NCI-H526 (cell line): ENCODE results near the gene FAM240A.
A peak's percentile ranks its signal among the peaks of the same experiment; 100 is the strongest.

Source experiments
- DNase-seq, 2 experiments: peaks; one replicate each; lab custom pipeline; 2025; lab: John Stamatoyannopoulos, UW

FAM240A gene

GRCh38 chr3:46662771-46663551, 50.6 kb downstream of the FAM240A start:
- DNase-seq: no peak

DNA sequence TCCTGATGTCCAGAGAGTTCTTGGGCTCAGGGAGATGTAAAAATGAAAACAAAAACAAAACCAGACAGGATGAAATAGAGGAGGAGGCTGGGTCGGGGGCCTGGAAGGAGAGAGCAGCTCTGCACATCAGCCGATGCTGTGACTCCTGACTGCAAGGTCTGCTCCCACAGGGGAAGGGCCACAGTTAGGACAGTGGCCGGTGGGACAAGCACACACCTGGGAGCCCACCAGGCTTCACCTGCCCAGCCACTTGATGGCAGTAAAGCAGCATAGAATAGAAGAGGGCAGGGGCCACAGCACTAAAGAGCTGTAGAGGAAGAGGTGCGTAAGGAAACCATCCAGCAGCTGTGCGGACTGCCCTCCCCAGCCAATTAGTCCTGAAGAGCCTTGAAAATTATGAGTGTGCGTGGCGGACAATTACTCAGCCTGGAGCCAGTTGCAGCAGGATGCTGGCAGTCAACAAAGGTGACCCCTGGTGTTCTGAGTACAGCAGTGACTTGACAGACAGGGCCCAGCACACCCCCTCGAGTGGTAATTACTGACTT, 51.3 kb downstream of the FAM240A start:
- peak in 1 of 2 experiments; percentile 14 for DNase-seq

DNA sequence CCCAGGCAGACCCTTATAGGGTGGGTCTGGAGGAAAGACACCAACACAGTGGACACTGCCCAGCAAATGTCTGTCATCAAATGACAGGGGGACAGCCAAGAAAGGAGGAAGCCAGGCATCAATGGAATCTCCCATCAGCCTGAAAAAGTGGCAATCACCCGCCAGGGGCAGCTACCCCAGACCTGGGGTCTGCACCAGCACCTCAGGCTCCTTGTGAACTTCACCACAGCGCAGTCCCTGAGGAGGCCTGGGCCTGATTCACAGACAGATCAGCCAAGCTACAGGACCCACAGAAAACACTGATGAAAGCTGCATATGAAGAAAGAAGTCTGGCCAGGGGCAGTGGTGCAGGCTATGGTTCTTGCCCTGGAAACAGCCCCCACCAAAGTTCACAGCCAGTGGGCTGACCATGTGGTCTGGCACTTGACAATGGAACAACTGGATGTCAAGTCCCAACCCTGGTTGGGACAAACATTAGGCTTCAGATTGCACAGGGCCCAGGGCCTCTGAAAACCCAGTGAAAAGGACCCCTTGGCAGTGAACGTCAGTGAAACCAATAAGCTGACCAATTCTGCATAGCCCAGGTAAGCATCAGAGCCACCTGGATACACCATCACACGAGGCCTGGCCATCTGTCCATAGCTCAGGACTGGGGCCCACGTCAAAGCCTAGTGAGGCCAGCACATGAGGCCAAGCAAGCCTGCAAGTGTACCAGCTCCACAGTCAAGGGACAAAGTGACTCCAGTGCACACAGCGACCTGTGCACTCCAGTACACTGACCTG, 52.1 kb downstream of the FAM240A start:
- no peak for DNase-seq

DNA sequence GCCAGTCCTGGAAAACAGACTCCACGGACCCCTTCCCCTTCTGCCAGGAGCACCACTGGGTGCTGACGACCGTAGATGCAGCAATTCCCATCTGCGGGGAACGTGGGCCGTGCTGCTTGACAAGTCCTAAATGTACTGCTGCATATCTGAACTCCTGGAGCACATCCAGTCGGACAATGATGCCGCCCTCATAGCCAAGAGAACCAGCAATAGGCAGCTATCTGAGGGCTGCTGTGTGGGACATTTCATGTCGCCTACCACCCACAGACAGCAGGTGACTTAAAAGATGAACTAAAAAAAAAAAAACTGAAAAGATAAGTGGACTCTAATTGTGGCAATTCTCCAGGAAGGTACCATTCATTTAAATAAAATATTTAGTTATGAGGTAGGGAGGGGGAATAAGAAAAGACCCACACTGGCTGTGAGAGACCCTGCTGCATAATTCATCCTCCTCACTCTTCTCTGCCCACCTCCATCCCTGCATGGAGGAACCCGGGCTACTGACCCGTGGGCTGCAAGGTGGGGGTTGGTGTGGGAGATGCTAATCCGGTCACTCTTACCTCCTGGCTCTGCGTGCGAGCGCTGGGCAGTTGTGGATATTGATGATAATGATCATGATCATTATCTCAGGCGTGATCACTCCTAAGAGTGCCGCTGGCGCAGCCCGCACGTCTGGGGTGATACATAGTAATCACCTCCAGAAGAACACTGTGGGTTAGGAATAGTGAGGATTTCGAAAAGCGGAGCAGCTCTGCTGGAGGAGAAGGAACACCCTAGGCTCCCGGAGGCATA, 52.8 kb downstream of the FAM240A start:
- no peak for DNase-seq

DNA sequence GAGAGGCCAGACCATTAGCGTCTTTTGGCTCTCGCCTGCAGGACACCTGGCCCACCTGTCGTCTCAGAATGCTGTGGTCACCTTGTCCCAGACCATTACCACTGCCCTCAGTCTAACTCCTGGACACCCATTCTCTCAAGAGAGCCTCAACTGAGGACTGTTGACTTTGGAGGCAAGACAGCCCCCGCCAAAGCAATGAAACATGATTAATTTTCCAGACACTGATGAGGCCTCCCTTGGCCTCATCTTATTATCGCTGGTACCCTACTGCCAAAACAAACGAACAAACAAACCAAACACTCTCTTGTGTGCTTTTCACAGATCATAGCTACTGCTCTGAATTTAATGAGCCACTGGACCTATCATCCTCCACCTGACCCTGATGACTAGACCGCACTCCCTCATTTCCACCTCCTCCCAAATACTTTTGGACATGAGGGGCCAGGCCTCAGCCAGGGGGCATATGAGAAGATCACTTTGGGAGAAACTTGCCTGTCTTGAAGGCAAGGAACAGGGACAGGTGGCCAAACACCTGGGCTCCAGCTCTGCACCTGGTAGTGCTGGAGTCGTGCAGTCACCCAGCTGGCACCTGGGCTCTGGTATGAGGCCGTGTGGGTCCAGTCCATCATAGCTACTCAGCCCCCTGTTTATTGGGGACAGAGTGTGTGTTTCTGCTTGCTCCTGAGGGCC, 53.6 kb downstream of the FAM240A start:
- no peak for DNase-seq

DNA sequence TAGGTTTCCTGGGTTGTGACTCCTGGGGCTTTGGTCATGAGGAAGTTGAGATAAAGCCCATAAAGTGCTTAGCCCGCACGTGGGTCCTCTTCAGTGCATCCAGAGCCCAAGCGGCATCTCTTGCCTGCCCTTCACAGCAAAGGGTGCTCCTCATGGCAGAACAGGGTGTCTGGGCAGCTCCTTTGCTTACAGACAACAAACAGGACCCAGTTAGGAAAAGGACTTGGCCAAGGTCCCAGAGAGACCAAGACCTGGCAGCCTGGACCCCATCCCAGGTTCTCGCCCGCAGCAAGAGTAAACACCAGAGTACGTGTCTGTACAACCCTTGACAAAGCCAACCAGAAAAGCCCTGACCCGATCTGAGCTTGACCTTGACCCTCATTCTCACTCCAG, 54.1 kb downstream of the FAM240A start:
- DNase-seq: no peak

GRCh38 chr3:46667061-46667621, 54.8 kb downstream of the FAM240A start:
- DNase-seq: no peak

GRCh38 chr3:46667657-46668056, 55.3 kb downstream of the FAM240A start:
- DNase-seq: no peak

GRCh38 chr3:46668116-46668515, 55.8 kb downstream of the FAM240A start:
- DNase-seq: no peak

DNA sequence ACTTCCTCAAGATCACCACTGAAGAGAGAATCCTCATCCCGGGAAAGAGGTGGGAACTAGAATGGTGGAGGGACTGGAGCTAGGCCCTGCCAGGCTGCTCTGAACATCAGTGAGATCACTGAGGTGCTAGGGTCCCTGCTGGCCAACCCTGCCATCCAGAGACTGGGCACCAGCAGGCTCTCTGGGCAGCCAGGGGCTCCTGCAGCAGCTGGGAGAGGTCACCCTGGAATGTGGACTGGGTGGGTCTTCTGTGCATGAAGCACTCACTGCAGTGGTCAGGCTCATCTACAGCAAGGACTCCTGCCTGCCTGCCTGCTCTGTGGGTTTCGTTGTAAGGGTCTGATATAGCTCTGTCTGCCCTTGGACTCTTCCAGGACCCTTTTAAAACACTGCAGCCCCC, 56.3 kb downstream of the FAM240A start:
- DNase-seq: no peak

- DNase-seq: no peak
Measured at GRCh38 chr3:46669191-46669999, 57.1 kb downstream of the FAM240A start.

DNA sequence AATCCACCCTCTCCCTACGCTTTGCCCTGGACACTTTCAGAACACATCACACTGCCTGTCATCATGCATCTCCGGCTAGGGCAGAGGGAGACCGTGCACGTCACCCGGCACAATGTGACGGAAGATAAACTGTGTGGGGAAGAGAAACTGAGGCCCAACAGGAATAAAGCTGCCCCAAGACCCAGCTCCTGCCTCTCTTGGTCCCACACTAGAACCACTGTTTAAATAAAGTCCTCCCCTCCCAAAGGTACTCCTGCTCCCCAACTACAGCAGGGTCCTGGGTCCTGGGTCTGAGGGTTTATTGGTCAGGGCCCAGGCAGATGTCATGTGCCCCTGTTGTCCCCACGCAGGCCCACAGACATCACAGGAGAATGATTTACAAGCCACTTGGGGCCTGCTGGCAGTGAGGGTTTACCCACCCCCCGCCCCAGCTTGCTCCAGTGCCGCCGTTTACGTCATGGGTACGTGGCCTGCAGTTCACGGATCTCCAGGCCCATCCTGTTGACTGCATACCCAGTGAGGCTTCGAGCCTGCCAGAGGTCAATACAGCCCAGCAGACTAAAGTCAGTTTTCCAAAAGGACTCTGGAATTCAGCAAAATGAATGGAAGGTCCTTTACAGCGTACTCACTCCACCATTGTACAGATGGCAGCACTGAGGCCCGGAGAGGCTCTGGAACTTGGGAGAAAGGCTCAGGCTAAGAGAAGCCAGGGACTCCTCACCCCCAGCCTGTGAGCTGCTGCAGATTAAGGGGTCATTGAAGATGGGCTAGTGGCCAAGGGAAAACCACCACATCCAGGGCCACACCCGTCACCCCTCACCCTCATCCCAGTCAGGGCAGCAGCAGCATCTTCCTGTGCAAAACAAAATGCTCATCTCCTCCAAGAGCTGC, 57.9 kb downstream of the FAM240A start:
- DNase-seq: no peak

DNA sequence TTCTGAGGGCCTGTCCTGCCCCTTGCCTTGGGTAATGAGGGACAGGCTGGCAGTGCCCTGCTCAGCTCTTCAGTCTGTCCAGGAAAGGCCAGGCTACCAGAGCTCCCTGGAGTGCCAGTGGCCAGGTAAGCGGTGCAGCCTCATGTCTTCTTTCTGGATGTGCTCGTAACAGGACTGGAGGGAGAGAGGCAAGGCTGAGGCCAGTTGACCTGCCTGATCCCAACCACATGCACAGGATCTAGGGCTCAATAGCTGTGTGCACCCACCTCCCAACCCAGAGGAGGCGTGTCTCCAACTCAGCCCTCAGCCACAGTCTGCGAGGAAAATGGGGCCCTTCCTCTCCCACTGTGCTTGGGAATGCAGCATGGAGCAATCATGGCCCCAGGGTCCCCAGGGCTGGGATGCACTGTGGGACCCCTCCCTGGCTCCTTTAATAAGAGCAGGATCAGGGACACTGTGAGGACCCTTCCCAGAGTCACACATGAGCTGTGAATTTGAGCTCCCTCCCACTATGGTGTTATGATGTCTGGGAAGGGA, 58.6 kb downstream of the FAM240A start:
- DNase-seq: no peak

- DNase-seq: no peak
Measured at GRCh38 chr3:46671541-46672348, 59.4 kb downstream of the FAM240A start.

- DNase-seq: no peak
Measured at GRCh38 chr3:46672349-46672695, 60.0 kb downstream of the FAM240A start.

DNA sequence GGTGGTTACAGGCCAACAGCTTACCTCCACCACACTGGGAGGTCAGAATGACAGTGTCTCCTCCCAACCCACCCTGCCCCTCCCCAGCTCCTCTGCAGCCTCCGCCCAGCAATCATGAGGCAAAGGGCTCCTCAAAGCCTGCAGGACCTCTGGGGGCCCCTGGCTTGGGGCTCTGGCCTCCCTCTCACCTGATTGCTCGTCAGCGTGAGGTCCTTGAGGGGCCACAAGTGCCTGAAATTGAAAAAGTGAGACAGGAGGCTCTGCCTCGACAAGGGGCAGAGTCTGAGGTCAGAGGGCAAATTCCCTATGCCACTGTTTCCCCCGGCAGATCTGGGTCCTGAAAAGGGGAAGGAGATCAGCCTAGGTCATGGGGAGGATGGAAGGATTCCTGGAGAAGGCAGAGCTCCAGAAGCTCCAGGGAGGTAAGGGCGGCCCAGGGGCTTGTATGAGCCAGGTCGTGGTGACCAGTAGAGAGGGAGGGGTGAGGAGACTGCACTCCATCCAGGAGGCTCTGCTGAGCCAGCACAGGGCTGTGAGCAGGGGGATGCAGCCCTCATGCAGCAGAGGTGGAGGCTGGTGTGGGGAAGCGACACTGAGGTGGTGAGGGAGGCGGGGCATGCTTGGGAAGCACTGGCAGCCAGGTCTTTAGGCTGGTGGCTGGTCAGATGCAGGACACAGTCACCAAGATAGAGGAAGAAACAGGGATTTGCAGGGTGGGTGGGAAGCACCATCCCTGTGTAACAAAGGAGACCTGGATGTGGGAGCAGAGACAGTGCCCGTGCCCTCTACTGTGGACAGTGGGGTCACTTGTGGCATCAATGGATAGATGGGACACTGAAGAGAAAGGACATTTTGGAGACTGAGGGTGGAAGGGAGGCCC, 61.1 kb downstream of the FAM240A start:
- DNase-seq: no peak
